ENCODE data around the gene FHL3.

The FHL3 gene

GRCh38 chr1:38012363-38013226 lies 7.3 kb upstream of the FHL3 start, which contains the start of gene UTP11:
TSS of gene UTP11 (plus strand) at chr1:38012734. CDS start at chr1:38012803, 69 bp downstream.
- peak; percentile 99 for DNase-seq (ENCODE audit: low read depth)

GRCh38 chr1:38009841-38010180 lies 4.5 kb upstream of the FHL3 start:
- no peak for DNase-seq (ENCODE audit: low read depth)

GRCh38 chr1:38009088-38009840 lies 4.0 kb upstream of the FHL3 start:
- peak; percentile 70 for DNase-seq (ENCODE audit: low read depth)

GRCh38 chr1:38006008-38006828 lies 904 bp upstream of the FHL3 start:
- DNase-seq (ENCODE audit: low read depth): no peak

- no peak for DNase-seq (ENCODE audit: low read depth)
Measured at GRCh38 chr1:38004284-38005108, 818 bp downstream of the FHL3 start.

- DNase-seq (ENCODE audit: low read depth): no peak
Measured at GRCh38 chr1:38003261-38004250, 1.8 kb downstream of the FHL3 start.

- peak; percentile 58 for DNase-seq (ENCODE audit: low read depth)
Measured at GRCh38 chr1:38000529-38001455, 4.5 kb downstream of the FHL3 start.

- DNase-seq (ENCODE audit: low read depth): no peak
Measured at GRCh38 chr1:38000233-38000528, 5.1 kb downstream of the FHL3 start.

- no peak for DNase-seq (ENCODE audit: low read depth)
Measured at GRCh38 chr1:37999430-38000232, 5.7 kb downstream of the FHL3 start.

GRCh38 chr1:37998913-37999429 lies 6.3 kb downstream of the FHL3 start:
- DNase-seq (ENCODE audit: low read depth): no peak

- no peak for DNase-seq (ENCODE audit: low read depth)
Measured at GRCh38 chr1:37998089-37998808, 7.1 kb downstream of the FHL3 start.

GRCh38 chr1:37997256-37998088 lies 7.8 kb downstream of the FHL3 start:
- no peak for DNase-seq (ENCODE audit: low read depth)

GRCh38 chr1:37995751-37996345 lies 9.5 kb downstream of the FHL3 start:
- DNase-seq (ENCODE audit: low read depth): peak; percentile 88

GRCh38 chr1:37994886-37995566 lies 10.3 kb downstream of the FHL3 start:
- DNase-seq (ENCODE audit: low read depth): no peak

- no peak for DNase-seq (ENCODE audit: low read depth)
Measured at GRCh38 chr1:37989361-37989930, 15.9 kb downstream of the FHL3 start.
